Measurements from ENCODE around the gene COMP.
"Not testable (repeated sequence)": the region's sequence is repeated elsewhere in the genome, so short reads cannot be mapped to it uniquely, and the experiment has no call there.

The COMP gene

GRCh38 chr19:18738961-18739690, 52.0 kb downstream of the COMP start:
- TF ChIP-seq ZFX (IDR thresholded peaks at IDR 0.05; ENCODE audit: borderline replicate concordance) (no peak), CTCF (IDR thresholded peaks at IDR 0.05) (no peak)
- no peak overlapping the region for H3K27ac ChIP-seq

GRCh38 chr19:18737954-18738351, 53.2 kb downstream of the COMP start:
- TF ChIP-seq ZFX (IDR thresholded peaks at IDR 0.05; ENCODE audit: borderline replicate concordance) (no peak), CTCF (IDR thresholded peaks at IDR 0.05) (no peak)
- peak overlapping the region; percentile 61 for H3K27ac ChIP-seq

- peak overlapping the region; percentile 61 for H3K27ac ChIP-seq
- TF ChIP-seq CTCF (IDR thresholded peaks at IDR 0.05) (no peak), ZFX (IDR thresholded peaks at IDR 0.05; ENCODE audit: borderline replicate concordance) (no peak)
These were observed 53.7 kb downstream of the COMP start for GRCh38 chr19:18737337-18737953.

- TF ChIP-seq CTCF (IDR thresholded peaks at IDR 0.05), result no peak
- no peak for TF ChIP-seq ZFX (IDR thresholded peaks at IDR 0.05; ENCODE audit: borderline replicate concordance)
- H3K27ac ChIP-seq, result peak overlapping the region; percentile 61; the same call in 1 of the 2 replicates
These were observed 54.4 kb downstream of the COMP start for GRCh38 chr19:18736415-18737336.

GRCh38 chr19:18735752-18736151, 55.4 kb downstream of the COMP start:
- no peak overlapping the region for H3K27ac ChIP-seq
- no peak for TF ChIP-seq CTCF (IDR thresholded peaks at IDR 0.05)
- TF ChIP-seq ZFX (IDR thresholded peaks at IDR 0.05; ENCODE audit: borderline replicate concordance), result no peak

GRCh38 chr19:18735324-18735723, 55.8 kb downstream of the COMP start:
- no peak overlapping the region for H3K27ac ChIP-seq

GRCh38 chr19:18733762-18734332, 57.3 kb downstream of the COMP start:
- not testable (repeated sequence) for H3K27ac ChIP-seq

More at GRCh38 chr19:18735324-18735723, 55.8 kb downstream of the COMP start:
- TF ChIP-seq ZFX (IDR thresholded peaks at IDR 0.05; ENCODE audit: borderline replicate concordance) (no peak), CTCF (IDR thresholded peaks at IDR 0.05) (no peak)

Data from 22Rv1 (cell line).